Pancreas (tissue), 10 donors: Measurements from ENCODE around the gene TMEM212. TPM values are rescaled to one million over a fixed set of nuclear protein-coding genes. Genes with fewer than 3 reads are reported as not detected.

ENCODE experiments used
- ATAC-seq, 4 donors: fragments of 200-7000 bp; cut with Tn5 transposase; one replicate each; pipeline versions ENCODE4 v1.8.0 to v1.9.1; 2020; ENCODE audit warnings: mild to moderate bottlenecking in 4 of 4, moderate library complexity in 4 of 4
- DNase-seq, 6 donors: peaks; one replicate each; pipeline ENCODE4 v3.0.0-alpha.2; 2020
- FAIRE-seq: peaks from 2 replicates; lab custom pipeline; 2012; peaks lifted over from hg19 to GRCh38; lab: Jason Lieb, UNC
- H3K27ac ChIP-seq, 4 donors: fragments of 200-600 bp; sonication (generic); 1 replicate in 3 of 4; 2 replicates in 1 of 4; pipeline versions ENCODE4 v1.5.0 to v1.8.0; 2020
- H3K27me3 ChIP-seq, 4 donors: fragments of 200-600 bp; one replicate each; pipeline ENCODE4 v1.8.0; 2021
- H3K36me3 ChIP-seq, 3 donors: fragments of 200-600 bp; sonication (generic) in 1 of 3; one replicate each; pipeline versions ENCODE4 v1.5.0 to v1.8.0; 2020 to 2021
- H3K4me1 ChIP-seq, 3 donors: fragments of 200-600 bp; one replicate each; pipeline ENCODE4 v1.8.0; 2021
- H3K4me3 ChIP-seq, 4 donors: fragments of 200-600 bp; sonication (generic) in 2 of 4; one replicate each; pipeline versions ENCODE4 v1.5.0 to v1.8.0; 2020 to 2021
- H3K9me3 ChIP-seq, 4 donors: fragments of 200-600 bp; one replicate each; pipeline ENCODE4 v1.8.0; 2021
- CTCF ChIP-seq, 4 donors: fragments of 200-600 bp; sonication (generic) in 3 of 4; IDR thresholded peaks; one replicate each; pipeline versions ENCODE4 v1.5.0 to v1.8.0; 2021; ENCODE audit warnings: antibody characterized with exemption in 4 of 4
- WGBS, 2 donors: extraction: QIAGEN DNeasy Blood & Tissue Kit; methylation state at CpG; one replicate each; pipeline ENCODE4 v1.1.7; 2013; 5-methylcytosine and 5-hydroxymethylcytosine counted together
- intact Hi-C, 3 donors: fragments of 100-400 bp; cut with DNase I; formaldehyde crosslinking; loops; one replicate each; pipeline versions ENCODE4 v1.11.1 to v1.14.2; 2022
- polyA plus RNA-seq, 2 donors: library from polyadenylated mRNA; stranded (reverse); fragments of 200-250 nt; gene quantifications; one replicate each; pipeline ENCODE4 v1.2.3, GENCODE V29; 2013
- total RNA-seq, 6 donors: library from RNA; stranded (reverse); fragmentation: NEBNext Ultra II Directional in 4 of 6; extraction: Animal tissue kit (Norgen Biotek cat#: 25700) in 4 of 6; gene quantifications; one replicate each; pipeline versions ENCODE4 v1.2.1 to v1.2.4, GENCODE V29; 2021 to 2023
- donor health status: healthy with polysubstance abuse.
- donor health status: DM: no; HTN: no; CAD: no; lungs with moderate emphysema.
- donor health status: DM: no; HTN: no; CAD: no.
- donor health status: control.
- donor health status: control.
- donor health status: Bipolar disorder and iron deficiency.
- donor health status: DM: yes; HTN: yes; CAD: no.
- donor health status: DM: no; HTN: no; CAD: no.
- donor health status: DM: no; HTN: no; CAD: no.
- donor health status: DM: yes; HTN: yes; CAD: no.

TMEM212 gene
- total and polyA plus RNA-seq, 8 donors = not detected

- no peak for FAIRE-seq
These were observed 3.4 kb downstream of the TMEM212 start for GRCh38 chr3:171846597-171846996.

GRCh38 chr3:171847133-171847532 lies 4.0 kb downstream of the TMEM212 start:
- intact Hi-C loops = no loop called here
- Histone ChIP-seq H3K9me3 (no peaks in the 10 kb centered on the region), H3K27me3 (no peaks in the 10 kb centered on the region), H3K4me1 (peaks cover 0 to 12% (median 0%) of the 10 kb centered on the region in 3 donors), H3K27ac (no peak overlapping the region), H3K36me3 (no peaks in the 10 kb centered on the region), H3K4me3 (no peak overlapping the region)
- WGBS, 2 donors = 91 to 94% methylated on average over 6 of the region's 6 CpGs
- DNase-seq (no peak), ATAC-seq (no peak), FAIRE-seq (no peak)
- TF ChIP-seq CTCF (IDR thresholded peaks at IDR 0.05) = no peak

More at GRCh38 chr3:171846597-171846996, 3.4 kb downstream of the TMEM212 start:
- H3K36me3 ChIP-seq = no peaks in the 10 kb centered on the region
- H3K27ac ChIP-seq = no peak overlapping the region
- H3K4me1 ChIP-seq = peaks cover 0 to 17% (median under 1%) of the 10 kb centered on the region in 3 donors
- no peaks in the 10 kb centered on the region for H3K27me3 ChIP-seq
- H3K9me3 ChIP-seq = no peaks in the 10 kb centered on the region
- no peak for TF ChIP-seq CTCF (IDR thresholded peaks at IDR 0.05)
- DNase-seq (no peak), ATAC-seq (no peak)
- no peak overlapping the region for H3K4me3 ChIP-seq
- 77 to 89% methylated on average over 2 of the region's 2 CpGs for WGBS, 2 donors
- intact Hi-C loops = no loop called here

GRCh38 chr3:171847595-171848259 lies 4.6 kb downstream of the TMEM212 start:
- TF ChIP-seq CTCF (IDR thresholded peaks at IDR 0.05) = no peak
- DNase-seq (no peak), ATAC-seq (no peak), FAIRE-seq (no peak)
- H3K27me3 ChIP-seq = no peaks in the 10 kb centered on the region
- no peak overlapping the region for H3K4me3 ChIP-seq
- H3K9me3 ChIP-seq = no peaks in the 10 kb centered on the region
- H3K4me1 ChIP-seq = peaks cover 0 to 12% (median 0%) of the 10 kb centered on the region in 3 donors
- no peak overlapping the region for H3K27ac ChIP-seq
- intact Hi-C loops = no loop called here
- no peaks in the 10 kb centered on the region for H3K36me3 ChIP-seq
- WGBS, 2 donors = 69 to 91% methylated on average over 3 of the region's 3 CpGs

GRCh38 chr3:171849617-171850319 lies 6.6 kb downstream of the TMEM212 start:
- H3K36me3 ChIP-seq = no peaks in the 10 kb centered on the region
- no peaks in the 10 kb centered on the region for H3K9me3 ChIP-seq
- intact Hi-C loops = no loop called here
- no peak overlapping the region for H3K4me3 ChIP-seq
- FAIRE-seq = no peak
- 92 to 93% methylated on average over 6 of the region's 6 CpGs for WGBS, 2 donors
- H3K27ac ChIP-seq = no peak overlapping the region
- ATAC-seq = no peak
- H3K27me3 ChIP-seq = no peaks in the 10 kb centered on the region
- DNase-seq = no peak
- peaks cover 0 to 12% (median 0%) of the 10 kb centered on the region in 3 donors for H3K4me1 ChIP-seq
- no peak for TF ChIP-seq CTCF (IDR thresholded peaks at IDR 0.05)
